Stimulated activated CD8-positive, alpha-beta memory T cell treated with anti-CD3 and anti-CD28 coated beads, Interleukin-12 subunit alpha, Interleukin-12 subunit beta, amount 100 ng/mL, for 1 hour (primary cell): ENCODE measurements around the gene OR5K2.

Experiments
- DNase-seq: peaks from one replicate; pipeline ENCODE4 v3.0.0-alpha.2; 2020; ENCODE audit warnings: low read depth

The OR5K2 gene

DNA sequence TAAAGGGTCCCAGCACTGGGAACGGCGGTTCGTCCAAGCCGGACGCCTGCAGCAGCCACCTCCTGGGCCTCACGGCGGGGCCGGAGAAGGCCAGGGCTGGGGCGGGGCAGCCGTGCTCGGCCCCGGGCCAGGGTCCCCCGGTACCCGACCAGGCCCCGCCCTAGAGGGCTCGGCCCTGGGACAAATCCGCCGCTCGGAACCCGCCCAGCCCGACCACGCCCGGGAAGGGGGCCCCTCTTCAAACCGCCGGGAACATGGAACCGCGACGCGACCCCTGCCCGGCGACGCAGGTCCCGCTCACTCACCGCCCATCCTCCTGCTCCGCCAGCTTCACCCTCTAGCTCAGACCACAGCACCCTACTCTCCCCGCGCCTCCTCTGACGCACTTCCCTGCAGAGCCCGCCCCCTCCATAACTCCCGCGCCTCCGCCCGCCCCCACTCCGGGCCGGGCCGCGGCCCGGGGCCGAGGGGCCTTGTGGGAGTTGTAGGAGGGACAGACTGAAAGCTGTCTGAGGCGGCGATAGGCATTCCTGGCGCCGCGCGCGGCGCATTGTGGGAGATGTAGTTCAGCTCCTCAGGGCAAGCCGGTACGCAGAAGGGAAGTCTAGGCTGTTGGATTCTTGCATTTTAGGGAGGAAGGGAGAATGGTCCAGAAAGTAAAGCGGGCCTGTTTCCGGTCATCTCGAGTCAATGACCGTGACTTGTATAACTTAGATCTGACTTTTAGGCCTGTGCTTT lies 25.2 kb downstream of the OR5K2 start, which contains the start of gene CLDND1:
CLDND1 (minus strand) TSS at position 359 of the 738 bp plus-strand sequence. CDS start 1,478 bp downstream, outside the sequence.
- DNase-seq, result peak; percentile 88

GRCh38 chr3:98525494-98525893 lies 28.0 kb downstream of the OR5K2 start:
- no peak for DNase-seq

GRCh38 chr3:98528474-98529346 lies 31.2 kb downstream of the OR5K2 start:
- no peak for DNase-seq

DNA sequence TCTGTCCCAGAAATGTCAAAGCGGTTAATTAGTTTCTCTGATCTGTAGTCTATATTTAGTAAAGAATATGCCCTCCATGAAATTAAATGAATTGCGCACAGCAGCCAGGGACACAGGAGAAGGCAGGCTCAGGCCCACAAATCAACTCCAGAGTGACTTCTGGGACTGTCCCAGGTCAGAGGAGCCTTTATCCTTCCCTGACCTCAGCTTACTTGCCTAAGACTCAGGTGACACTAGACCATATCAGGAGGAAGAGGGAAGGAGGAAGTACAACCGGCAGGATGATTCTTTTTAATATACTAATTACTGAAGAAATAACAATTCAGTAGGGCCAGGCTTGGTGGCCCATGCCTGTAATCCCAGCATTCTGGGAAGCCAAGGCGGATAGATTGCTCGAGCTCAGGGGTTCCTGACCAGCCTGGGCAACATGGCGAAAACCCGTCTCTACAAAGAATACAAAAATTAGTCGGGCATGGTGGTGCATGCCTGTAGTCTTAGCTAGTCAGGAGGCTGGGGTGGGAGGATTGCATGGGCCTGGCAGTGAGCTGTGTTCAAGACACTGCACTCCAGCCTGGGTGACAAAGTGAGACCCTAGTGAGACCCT lies 32.5 kb downstream of the OR5K2 start:
- no peak for DNase-seq

GRCh38 chr3:98530676-98531075 lies 33.2 kb downstream of the OR5K2 start:
- no peak for DNase-seq

- no peak for DNase-seq
Measured at GRCh38 chr3:98531622-98532274, 34.3 kb downstream of the OR5K2 start, which contains the start of gene GPR15. Gene GPR15 (plus strand): TSS chr3:98531978. CDS start chr3:98532034, 56 bp downstream.

DNA sequence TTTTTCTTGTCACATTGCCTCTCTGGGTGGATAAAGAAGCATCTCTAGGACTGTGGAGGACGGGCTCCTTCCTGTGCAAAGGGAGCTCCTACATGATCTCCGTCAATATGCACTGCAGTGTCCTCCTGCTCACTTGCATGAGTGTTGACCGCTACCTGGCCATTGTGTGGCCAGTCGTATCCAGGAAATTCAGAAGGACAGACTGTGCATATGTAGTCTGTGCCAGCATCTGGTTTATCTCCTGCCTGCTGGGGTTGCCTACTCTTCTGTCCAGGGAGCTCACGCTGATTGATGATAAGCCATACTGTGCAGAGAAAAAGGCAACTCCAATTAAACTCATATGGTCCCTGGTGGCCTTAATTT lies 34.8 kb downstream of the OR5K2 start:
- DNase-seq, result no peak

DNA sequence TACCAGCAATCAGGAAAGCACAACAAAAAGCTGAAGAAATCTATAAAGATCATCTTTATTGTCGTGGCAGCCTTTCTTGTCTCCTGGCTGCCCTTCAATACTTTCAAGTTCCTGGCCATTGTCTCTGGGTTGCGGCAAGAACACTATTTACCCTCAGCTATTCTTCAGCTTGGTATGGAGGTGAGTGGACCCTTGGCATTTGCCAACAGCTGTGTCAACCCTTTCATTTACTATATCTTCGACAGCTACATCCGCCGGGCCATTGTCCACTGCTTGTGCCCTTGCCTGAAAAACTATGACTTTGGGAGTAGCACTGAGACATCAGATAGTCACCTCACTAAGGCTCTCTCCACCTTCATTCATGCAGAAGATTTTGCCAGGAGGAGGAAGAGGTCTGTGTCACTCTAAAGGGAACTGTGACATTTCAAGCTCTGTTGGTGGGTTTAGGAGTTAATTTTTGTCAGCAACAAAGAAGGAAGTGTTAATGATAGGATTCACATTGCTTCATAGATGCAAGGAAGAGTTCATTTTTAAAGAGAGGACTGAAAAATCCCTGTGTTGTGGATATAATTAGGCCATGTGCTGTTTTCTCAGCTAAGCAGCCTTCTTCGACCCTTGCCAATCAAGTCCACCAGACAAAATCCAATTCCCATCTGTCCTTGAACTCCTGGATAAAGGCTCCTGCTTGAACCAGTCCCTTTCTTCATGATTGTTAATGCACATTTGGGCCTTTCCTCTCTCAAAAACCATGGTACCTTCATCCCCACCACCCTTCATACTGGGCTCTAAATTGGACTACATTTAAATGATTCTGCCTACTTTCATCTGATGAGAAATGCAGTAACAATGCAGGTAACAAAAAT lies 35.5 kb downstream of the OR5K2 start:
- DNase-seq, result no peak

- no peak for DNase-seq
Measured at GRCh38 chr3:98534168-98534567, 36.7 kb downstream of the OR5K2 start.

DNA sequence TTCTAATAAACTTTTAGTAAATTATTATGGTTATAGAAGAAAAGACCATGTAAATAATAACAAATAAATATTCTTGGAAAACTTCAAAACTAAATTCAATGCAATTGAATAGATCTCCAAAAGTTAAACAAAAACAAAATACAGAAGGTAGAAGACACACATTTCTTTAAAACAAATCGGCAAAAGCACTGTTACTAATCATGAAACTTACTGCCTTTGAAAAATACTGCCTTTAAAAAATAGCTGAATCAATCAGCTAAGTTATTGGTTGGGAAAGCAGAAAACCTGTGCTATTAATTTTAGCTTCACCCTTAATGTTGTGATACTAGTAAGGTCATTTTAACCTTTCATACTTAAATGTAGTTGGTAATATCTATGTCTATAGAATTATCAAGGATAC lies 37.3 kb downstream of the OR5K2 start:
- DNase-seq, result no peak

- no peak for DNase-seq
Measured at GRCh38 chr3:98536456-98537017, 39.1 kb downstream of the OR5K2 start.

DNA sequence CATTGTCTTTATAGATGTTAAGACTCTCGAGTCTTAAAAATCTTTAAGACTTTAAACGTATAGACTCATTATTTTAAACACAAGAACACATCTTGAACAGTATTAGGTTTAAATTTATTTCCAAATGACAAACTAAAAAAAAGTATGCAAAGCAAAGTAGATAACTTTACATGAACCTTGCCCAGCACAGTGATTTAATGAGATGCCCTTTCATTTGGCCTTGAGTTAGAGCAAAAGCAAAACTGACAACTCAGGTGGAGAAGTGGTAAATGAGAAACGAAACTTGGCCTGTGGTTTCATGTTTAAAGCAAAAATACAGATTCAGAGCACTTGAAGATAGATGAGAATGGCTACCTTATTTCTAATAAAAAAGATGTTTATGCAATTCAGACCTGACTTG lies 42.9 kb downstream of the OR5K2 start:
- no peak for DNase-seq

DNA sequence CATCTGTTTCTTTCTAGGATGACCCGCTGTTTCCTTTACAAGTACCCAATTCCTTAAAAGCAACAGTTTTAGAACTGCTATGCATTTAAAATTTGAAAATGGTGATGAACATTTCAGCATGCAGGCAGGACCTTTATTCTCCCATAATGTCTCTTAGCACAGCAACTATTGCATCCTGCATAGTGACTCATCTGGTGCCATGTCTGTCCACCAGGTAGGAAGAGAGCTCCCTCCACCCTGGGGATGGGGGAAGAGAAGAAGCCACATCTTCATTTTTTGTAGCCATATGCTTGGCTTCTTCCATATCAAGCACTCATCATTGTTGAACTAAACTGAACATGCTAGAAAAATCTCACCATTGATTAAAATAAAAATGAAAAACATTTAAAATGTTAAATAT lies 44.2 kb downstream of the OR5K2 start:
- no peak for DNase-seq

GRCh38 chr3:98542623-98543022 lies 45.1 kb downstream of the OR5K2 start:
- no peak for DNase-seq

DNA sequence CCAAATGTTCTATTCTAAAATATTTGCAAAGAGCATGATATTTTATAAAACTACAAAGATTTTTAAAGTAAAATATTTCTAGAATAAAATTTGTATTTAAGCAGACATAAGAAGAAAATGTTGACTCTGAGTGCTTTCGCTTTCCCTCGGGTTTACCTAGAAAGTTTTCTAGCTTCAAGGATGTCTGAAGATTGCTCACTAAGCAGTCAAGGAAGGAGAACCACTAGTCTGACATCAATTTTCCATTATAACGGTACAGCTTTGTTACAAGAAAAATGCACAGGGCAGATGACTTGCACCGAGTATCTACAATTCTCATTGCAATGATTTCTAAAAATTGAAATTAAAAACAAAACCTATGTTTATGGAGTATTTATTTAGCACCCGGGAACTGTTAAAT lies 48.5 kb downstream of the OR5K2 start:
- DNase-seq, result no peak
